GM12878 (cell line): ENCODE results near the gene SIAH2. TPM values are rescaled to one million over a fixed set of nuclear protein-coding genes. Genes with fewer than 3 reads are reported as not detected.

ENCODE experiments used
- ATAC-seq: fragments of 200-7000 bp; cut with Tn5 transposase; 3 replicates; pipeline ENCODE4 v1.9.1; 2020; ENCODE audit warnings: mild to moderate bottlenecking, moderate library complexity
- BruUV-seq: library from RNA; stranded (reverse); fragments of 400-500 nt; replicated peaks from 2 replicates; lab custom pipeline; 2021; lab: Mats Ljungman, UMichigan
- CTCF ChIA-PET: fragments of 300-600 bp; sonication (Branson Sonifier 250); formaldehyde crosslinking; extraction: SDS; loops from one replicate; lab custom pipeline; 2021; ENCODE audit warnings: inconsistent platforms; lab: Yijun Ruan, JAX
- POLR2A ChIA-PET: fragments of 350-600 bp; formaldehyde crosslinking; extraction: SDS; loops from one replicate; lab custom pipeline; 2021; ENCODE audit warnings: inconsistent platforms; lab: Charles Lee
- RAD21 ChIA-PET: fragments of 300-600 bp; sonication (Branson Sonifier 250); formaldehyde crosslinking; loops from one replicate; lab custom pipeline; 2023; ENCODE audit warnings: antibody characterized with exemption; ENCODE audit not compliant: unreplicated experiment; lab: Charles Lee
- SMC1A ChIA-PET: fragments of 300-600 bp; sonication (Branson Sonifier 250); formaldehyde crosslinking; loops from one replicate; lab custom pipeline; 2023; ENCODE audit not compliant: unreplicated experiment, uncharacterized antibody; lab: Charles Lee
- DNase-seq: peaks from one replicate; pipeline ENCODE4 v3.0.0-alpha.2; 2011; ENCODE audit warnings: low read depth, low spot score
- FAIRE-seq: peaks from 3 replicates; lab custom pipeline; 2011; peaks lifted over from hg19 to GRCh38; lab: Jason Lieb, UNC
- H2AFZ ChIP-seq: 2 replicates; pipeline ENCODE4 v1.6.0; 2011; ENCODE audit warnings: low read depth, low read length, control low read depth; ENCODE audit not compliant: control insufficient read depth
- H3K27ac ChIP-seq: 2 replicates; pipeline ENCODE4 v1.5.1; 2011; ENCODE audit warnings: control low read depth; ENCODE audit not compliant: control insufficient read depth, insufficient read depth
- H3K27me3 ChIP-seq, 2 experiments: replicated peaks in 1 of 2; 2 replicates each; pipeline versions ENCODE4 v1.6.0 to v1.6.1; 2011; ENCODE audit warnings: low read length in 1 of 2; ENCODE audit not compliant: control insufficient read depth in 2 of 2, insufficient read depth in 2 of 2
- H3K36me3 ChIP-seq, 2 experiments: 2 replicates each; pipeline ENCODE4 v1.5.1; 2011; ENCODE audit warnings: low read length in 1 of 2; ENCODE audit not compliant: control insufficient read depth in 2 of 2, insufficient read depth in 2 of 2
- H3K4me1 ChIP-seq: 2 replicates; pipeline ENCODE4 v1.6.1; 2011; ENCODE audit warnings: mild to moderate bottlenecking, low read length, moderate library complexity, mixed read lengths; ENCODE audit not compliant: control insufficient read depth, insufficient read depth
- H3K4me2 ChIP-seq: 2 replicates; pipeline ENCODE4 v1.6.0; 2011; ENCODE audit warnings: control low read depth; ENCODE audit not compliant: control insufficient read depth, insufficient read depth
- H3K4me3 ChIP-seq: fragments of 200-600 bp; sonication (generic); 2 replicates; pipeline ENCODE4 v1.5.1; 2016
- H3K79me2 ChIP-seq: 2 replicates; pipeline ENCODE4 v1.6.0; 2011; ENCODE audit warnings: low read length; ENCODE audit not compliant: control insufficient read depth, insufficient read depth
- H3K9ac ChIP-seq: 2 replicates; pipeline ENCODE4 v1.8.0; 2011; ENCODE audit warnings: low read length, control low read depth, mixed read lengths; ENCODE audit not compliant: control insufficient read depth, insufficient read depth
- H3K9me3 ChIP-seq: replicated peaks from 3 replicates; pipeline ENCODE4 v1.5.1; 2011; ENCODE audit warnings: mild to moderate bottlenecking, low read length; ENCODE audit not compliant: control insufficient read depth, insufficient read depth
- H4K20me1 ChIP-seq: 2 replicates; pipeline ENCODE4 v1.6.0; 2011; ENCODE audit not compliant: control insufficient read depth, insufficient read depth
- FOXM1 ChIP-seq: IDR thresholded peaks from 2 replicates; pipeline ENCODE4 v1.6.1; 2012; ENCODE audit warnings: low read depth, mild to moderate bottlenecking, inconsistent platforms, low read length, moderate library complexity
- MTA3 ChIP-seq: IDR thresholded peaks from 2 replicates; pipeline ENCODE4 v1.6.1; 2012; ENCODE audit warnings: low read length, inconsistent platforms, borderline replicate concordance
- RAD21 ChIP-seq: IDR thresholded peaks from 2 replicates; pipeline ENCODE4 v1.6.1; 2011; ENCODE audit warnings: mild to moderate bottlenecking, low read depth, low read length, moderate library complexity; ENCODE audit not compliant: insufficient read depth
- RB1 ChIP-seq: fragments of 450-650 bp; formaldehyde crosslinking; IDR thresholded peaks from 2 replicates; pipeline ENCODE4 v1.6.1; 2017; ENCODE audit warnings: mild to moderate bottlenecking, borderline replicate concordance
- RUNX3 ChIP-seq: IDR thresholded peaks from 2 replicates; pipeline ENCODE4 v1.6.1; 2012; ENCODE audit warnings: low read length, inconsistent platforms
- SKIL ChIP-seq: fragments of 450-650 bp; IDR thresholded peaks from 2 replicates; pipeline ENCODE4 v1.6.1; 2017; ENCODE audit warnings: mild to moderate bottlenecking, low read depth, inconsistent platforms; ENCODE audit not compliant: poor library complexity, severe bottlenecking
- SMARCA5 ChIP-seq: fragments of 450-650 bp; IDR thresholded peaks from 2 replicates; pipeline ENCODE4 v1.6.1; 2017; ENCODE audit warnings: mild to moderate bottlenecking
- SMC3 ChIP-seq: IDR thresholded peaks from 2 replicates; pipeline ENCODE4 v1.6.1; 2011; ENCODE audit warnings: low read length, improper control_type of control experiment, borderline replicate concordance
- SPI1 ChIP-seq: IDR thresholded peaks from 2 replicates; pipeline ENCODE4 v1.6.1; 2011; ENCODE audit warnings: low read depth, mild to moderate bottlenecking, low read length, moderate library complexity, borderline replicate concordance; ENCODE audit not compliant: insufficient read depth
- TAF1 ChIP-seq: IDR thresholded peaks from 2 replicates; pipeline ENCODE4 v1.6.1; 2011; ENCODE audit warnings: mild to moderate bottlenecking, low read depth, low read length, borderline replicate concordance
- TCF7 ChIP-seq: IDR thresholded peaks from 2 replicates; pipeline ENCODE4 v1.6.1; 2014; ENCODE audit warnings: antibody characterized with exemption, borderline replicate concordance
- USF1 ChIP-seq: IDR thresholded peaks from 2 replicates; pipeline ENCODE4 v1.6.1; 2011; ENCODE audit warnings: borderline replicate concordance, low read depth, mild to moderate bottlenecking, moderate library complexity, mixed read lengths, low read length; ENCODE audit not compliant: insufficient read depth; ENCODE audit errors: extremely low read length
- USF2 ChIP-seq: IDR thresholded peaks from 2 replicates; pipeline ENCODE4 v1.6.1; 2011; ENCODE audit warnings: low read depth, low read length, improper control_type of control experiment, borderline replicate concordance
- ZNF24 ChIP-seq: fragments of 450-650 bp; IDR thresholded peaks from 2 replicates; pipeline ENCODE4 v1.6.1; 2017; ENCODE audit warnings: antibody characterized with exemption, mild to moderate bottlenecking
- WGBS: methylation state at CpG from one replicate; pipeline ENCODE4 v1.1.6; 2016; ENCODE audit warnings: low lambda C conversion rate; ENCODE audit not compliant: insufficient replicate concordance, insufficient coverage; ENCODE audit errors: missing lambda C conversion rate; 5-methylcytosine and 5-hydroxymethylcytosine counted together
- in situ Hi-C: fragments of 300-500 bp; cut with MboI; formaldehyde crosslinking; loops from 9 replicates; pipeline ENCODE4 v1.14.3; 2018; ENCODE audit warnings: mixed read lengths
- intact Hi-C: fragments of 100-400 bp; cut with micrococcal nuclease; formaldehyde crosslinking; loops from one replicate; pipeline ENCODE4 v1.14.2; 2022; ENCODE audit not compliant: unreplicated experiment
- polyA plus RNA-seq, 11 experiments: library from polyadenylated mRNA; depleted of rRNA in 4 of 11; unstranded in 6 of 11; stranded (reverse) in 5 of 11; fragments of >200 nt; fragmentation: Nextera tagmentation in 4 of 11; fragmentation: Illumina TruSeq in 1 of 11; extraction: Ambion mirVana in 4 of 11; extraction: Trizol in 1 of 11; gene quantifications; 1 replicate in 1 of 11; 2 replicates in 10 of 11; pipeline versions ENCODE4 v1.2.1 to v1.2.3, GENCODE V29; 2011 to 2016; ENCODE audit warnings: inconsistent platforms in 2 of 11, missing spikeins in 2 of 11, low read depth in 1 of 11
- total RNA-seq, 4 experiments: library from RNA; depleted of rRNA in 3 of 4; stranded (reverse); fragments of >200 nt in 3 of 4; fragmentation: Illumina TruSeq in 1 of 4; extraction: Trizol in 1 of 4; gene quantifications; 2 replicates each; pipeline versions ENCODE4 v1.2.1 to v1.2.3, GENCODE V29; 2013 to 2021
- TF ChIP-seq, protein P1 (sequence below), 3 experiments: IDR thresholded peaks in 2 of 3; conservative IDR thresholded peaks in 1 of 3; 2 replicates each; pipeline ENCODE4 v1.5.1; 2011; ENCODE audit warnings: low read depth in 3 of 3, low read length in 3 of 3, mild to moderate bottlenecking in 3 of 3, control low read depth in 2 of 3, moderate library complexity in 2 of 3, inconsistent platforms in 1 of 3, mixed read lengths in 1 of 3; ENCODE audit not compliant: control insufficient read depth in 2 of 3, insufficient read depth in 1 of 3; ENCODE audit errors: extremely low read depth in 1 of 3

SIAH2 gene
- total and polyA plus RNA-seq, 10 of the 15 experiments (the other 5 are each of a cell fraction or from before 2014, with no cell fraction given), result 3.3 to 51.5 (median 29.7) TPM

DNA sequence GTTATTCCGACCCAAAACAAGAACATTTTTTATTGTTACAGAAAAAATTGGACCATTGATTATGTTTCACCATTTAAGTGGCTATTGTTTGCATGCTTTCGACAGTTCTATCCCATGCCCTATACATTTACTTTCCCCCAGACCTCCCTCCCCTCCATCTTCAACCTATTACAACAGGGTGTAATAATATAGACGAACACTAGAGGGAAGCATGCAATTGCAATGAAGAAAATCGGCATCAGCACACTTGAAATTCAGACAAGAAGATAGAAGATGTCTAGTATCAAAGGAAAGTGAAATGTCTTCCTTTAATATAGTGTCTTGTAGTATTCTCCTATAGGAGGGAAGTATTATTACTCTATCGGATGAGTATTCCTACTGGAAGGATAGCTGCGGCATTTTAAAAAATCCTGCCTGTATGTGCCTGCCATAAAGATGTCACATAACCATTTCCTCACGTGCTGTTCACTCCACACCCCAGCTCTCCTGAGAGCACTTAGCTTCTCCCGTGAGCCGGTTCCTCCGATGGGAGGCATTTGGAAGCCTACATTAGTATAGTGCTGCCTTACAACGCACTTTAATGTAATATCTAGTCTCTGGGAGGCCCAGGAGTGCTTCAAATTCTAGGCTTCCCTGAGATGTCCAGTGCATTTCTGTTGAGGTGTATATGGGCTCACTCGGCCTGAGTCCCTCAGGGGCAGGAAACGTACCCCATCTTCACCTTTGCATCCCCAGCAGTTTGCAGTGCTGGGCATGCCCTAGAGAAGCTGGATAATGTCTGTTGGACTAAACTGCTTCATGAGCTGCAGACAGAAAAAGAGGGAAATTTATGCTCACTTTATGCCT lies 41.5 kb downstream of the SIAH2 start:
- Histone ChIP-seq H3K4me3 (no peak overlapping the region), H3K4me1 (no peaks in the 10 kb centered on the region), H3K4me2 (peak overlapping the region; percentile 23), H4K20me1 (no peaks in the 10 kb centered on the region), H3K9ac (no peak overlapping the region), H3K27me3 (no peaks in the 10 kb centered on the region), H3K9me3 (no peaks in the 10 kb centered on the region), H3K79me2 (no peaks in the 10 kb centered on the region), H3K27ac (no peak overlapping the region), H3K36me3 (no peaks in the 10 kb centered on the region), H2AFZ (peak overlapping the region; percentile 66)
- no peak for DNase-seq
- ChIA-PET RAD21 (interaction anchor here (0.9 to 3.2 kb wide), 17 partner anchors 17 to 194 kb away, joined by 3 to 36 read pairs (median 4); partner anchors contain the start of genes ERICH6 and SIAH2), SMC1A (interaction anchor here (0.7 to 6.3 kb wide), 29 partner anchors 12 to 425 kb away, joined by 3 to 68 read pairs (median 4); partner anchors contain the start of genes ERICH6 and SIAH2), CTCF (interaction anchor here (0.7 to 3.5 kb wide), 38 partner anchors 8 to 447 kb away, joined by 3 to 40 read pairs (median 4); no protein-coding TSS in a partner anchor), POLR2A (interaction anchor here (1.0 to 2.1 kb wide), 2 partner anchors 40 to 42 kb away, joined by 3 to 8 read pairs; partner anchors contain the start of gene SIAH2)
- WGBS, result 23% methylated on average over 13 of the region's 13 CpGs
- peak; percentile 82 for FAIRE-seq
- intact Hi-C loops (loop anchor here (1.0 to 5.0 kb wide), 7 partner anchors 41 to 425 kb away; partner anchors contain the start of gene SIAH2), in situ Hi-C loops (loop anchor here (5.0 to 10.0 kb wide), 2 partner anchors 146 to 423 kb away; no protein-coding TSS in a partner anchor)
- ATAC-seq, result peak; percentile 93
- BruUV-seq, result no TSS peak
- no peak for TF ChIP-seq SPI1
- TF ChIP-seq RB1, result peak; percentile 66; the same call in 1 of the 2 replicates
- peak; percentile 46; the same call in 1 of the 2 replicates for TF ChIP-seq ZNF24
- TF ChIP-seq SKIL, result peak; percentile 32
- no peak for TF ChIP-seq TAF1
- no peak for TF ChIP-seq USF2
- TF ChIP-seq MTA3, result no peak
- no peak for TF ChIP-seq TCF7
- TF ChIP-seq RAD21, result peak; percentile 100
- peak; percentile 52; the same call in 1 of the 2 replicates for TF ChIP-seq FOXM1
- TF ChIP-seq, protein P1, sequence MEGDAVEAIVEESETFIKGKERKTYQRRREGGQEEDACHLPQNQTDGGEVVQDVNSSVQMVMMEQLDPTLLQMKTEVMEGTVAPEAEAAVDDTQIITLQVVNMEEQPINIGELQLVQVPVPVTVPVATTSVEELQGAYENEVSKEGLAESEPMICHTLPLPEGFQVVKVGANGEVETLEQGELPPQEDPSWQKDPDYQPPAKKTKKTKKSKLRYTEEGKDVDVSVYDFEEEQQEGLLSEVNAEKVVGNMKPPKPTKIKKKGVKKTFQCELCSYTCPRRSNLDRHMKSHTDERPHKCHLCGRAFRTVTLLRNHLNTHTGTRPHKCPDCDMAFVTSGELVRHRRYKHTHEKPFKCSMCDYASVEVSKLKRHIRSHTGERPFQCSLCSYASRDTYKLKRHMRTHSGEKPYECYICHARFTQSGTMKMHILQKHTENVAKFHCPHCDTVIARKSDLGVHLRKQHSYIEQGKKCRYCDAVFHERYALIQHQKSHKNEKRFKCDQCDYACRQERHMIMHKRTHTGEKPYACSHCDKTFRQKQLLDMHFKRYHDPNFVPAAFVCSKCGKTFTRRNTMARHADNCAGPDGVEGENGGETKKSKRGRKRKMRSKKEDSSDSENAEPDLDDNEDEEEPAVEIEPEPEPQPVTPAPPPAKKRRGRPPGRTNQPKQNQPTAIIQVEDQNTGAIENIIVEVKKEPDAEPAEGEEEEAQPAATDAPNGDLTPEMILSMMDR (IDR thresholded peaks at IDR 0.05 in 2 of 3, conservative IDR thresholded peaks at IDR 0.05 in 1 of 3; ENCODE audit: control insufficient read depth in 2 of 3, extremely low read depth in 1 of 3, insufficient read depth in 1 of 3, low read depth in 3 of 3, low read length in 3 of 3), result peak; percentile 70 to 82 (median 79); a peak in 5 of 6 replicates
- no peak for TF ChIP-seq USF1
- TF ChIP-seq SMARCA5, result peak; percentile 31; the same call in 1 of the 2 replicates
- TF ChIP-seq SMC3, result peak; percentile 88; the same call in 1 of the 2 replicates
- peak; percentile 7; the same call in 1 of the 2 replicates for TF ChIP-seq RUNX3
